Measurements from ENCODE around the gene TMEM164.
A peak's percentile ranks its signal among the peaks of the same experiment; 100 is the strongest.

TMEM164 gene

DNA sequence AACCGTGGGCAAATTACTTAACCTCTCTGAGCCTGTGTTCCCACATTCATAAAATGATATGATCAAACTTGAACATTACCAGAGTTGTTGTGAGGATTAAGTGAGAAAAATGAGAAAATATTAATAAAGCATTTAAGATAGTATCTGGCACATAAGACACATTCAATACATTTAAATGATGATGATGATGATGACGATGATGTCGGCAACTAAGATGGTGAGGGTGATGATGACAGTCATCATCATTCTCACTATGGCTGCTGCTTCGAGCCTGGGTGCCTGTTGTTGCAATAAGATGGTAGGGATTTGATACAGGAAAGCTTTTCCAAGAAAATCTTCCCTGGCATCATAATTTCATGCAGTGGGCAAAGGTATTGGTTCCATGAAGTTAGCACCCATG, 11.1 kb downstream of the TMEM164 start:
- DNase-seq (ENCODE audit: low spot score in 2 of 2) (no peak), ATAC-seq (ENCODE audit: low read depth) (no peak)
- Mint-ChIP-seq H3K36me3 (peaks cover 17% of the 10 kb centered on the region), H3K4me3 (no peak overlapping the region), H3K27me3 (no peaks in the 10 kb centered on the region), H3K9me3 (no peaks in the 10 kb centered on the region), H3K4me1 (peaks cover 24% of the 10 kb centered on the region), H3K27ac (no peak overlapping the region)

- Mint-ChIP-seq H3K27ac (no peak overlapping the region), H3K9me3 (no peaks in the 10 kb centered on the region), H3K4me1 (peaks cover 24% of the 10 kb centered on the region), H3K4me3 (no peak overlapping the region), H3K27me3 (no peaks in the 10 kb centered on the region), H3K36me3 (peaks cover 15% of the 10 kb centered on the region)
- DNase-seq (ENCODE audit: low spot score in 2 of 2), result no peak
- no peak for ATAC-seq (ENCODE audit: low read depth)
These were observed 12.1 kb downstream of the TMEM164 start for GRCh38 chrX:110015032-110015431.

GRCh38 chrX:110015915-110016314, 13.0 kb downstream of the TMEM164 start:
- Mint-ChIP-seq H3K27me3 (no peaks in the 10 kb centered on the region), H3K9me3 (no peaks in the 10 kb centered on the region), H3K27ac (no peak overlapping the region), H3K4me3 (no peak overlapping the region), H3K4me1 (peaks cover 16% of the 10 kb centered on the region), H3K36me3 (peaks cover 13% of the 10 kb centered on the region)
- ATAC-seq (ENCODE audit: low read depth) (no peak), DNase-seq (ENCODE audit: low spot score in 2 of 2) (no peak)

DNA sequence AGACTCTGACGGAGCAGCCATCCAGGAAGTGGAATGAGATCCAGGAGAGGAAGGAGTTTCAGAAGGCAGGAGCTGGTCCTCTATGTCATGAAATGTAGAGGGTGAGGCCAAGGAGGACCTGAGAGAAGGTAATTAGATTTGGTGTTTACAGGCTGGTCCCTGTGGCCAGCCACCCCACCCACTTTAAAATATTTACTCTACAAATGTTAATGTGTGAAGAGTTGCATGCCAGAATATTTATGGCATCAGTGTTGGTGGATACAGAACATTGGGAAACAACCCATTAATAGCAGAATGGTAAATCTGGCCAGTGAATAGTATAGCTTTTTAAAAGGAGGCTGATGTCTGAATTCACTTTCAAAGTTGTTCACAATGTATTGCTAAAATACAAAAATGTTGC, 17.6 kb downstream of the TMEM164 start:
- H3K27me3 Mint-ChIP-seq, result no peaks in the 10 kb centered on the region
- H3K4me1 Mint-ChIP-seq, result peaks cover 8% of the 10 kb centered on the region
- H3K9me3 Mint-ChIP-seq, result no peaks in the 10 kb centered on the region
- H3K36me3 Mint-ChIP-seq, result peaks cover 6% of the 10 kb centered on the region
- no peak overlapping the region for H3K4me3 Mint-ChIP-seq
- DNase-seq (ENCODE audit: low spot score in 2 of 2), result no peak
- no peak overlapping the region for H3K27ac Mint-ChIP-seq
- no peak for ATAC-seq (ENCODE audit: low read depth)

DNA sequence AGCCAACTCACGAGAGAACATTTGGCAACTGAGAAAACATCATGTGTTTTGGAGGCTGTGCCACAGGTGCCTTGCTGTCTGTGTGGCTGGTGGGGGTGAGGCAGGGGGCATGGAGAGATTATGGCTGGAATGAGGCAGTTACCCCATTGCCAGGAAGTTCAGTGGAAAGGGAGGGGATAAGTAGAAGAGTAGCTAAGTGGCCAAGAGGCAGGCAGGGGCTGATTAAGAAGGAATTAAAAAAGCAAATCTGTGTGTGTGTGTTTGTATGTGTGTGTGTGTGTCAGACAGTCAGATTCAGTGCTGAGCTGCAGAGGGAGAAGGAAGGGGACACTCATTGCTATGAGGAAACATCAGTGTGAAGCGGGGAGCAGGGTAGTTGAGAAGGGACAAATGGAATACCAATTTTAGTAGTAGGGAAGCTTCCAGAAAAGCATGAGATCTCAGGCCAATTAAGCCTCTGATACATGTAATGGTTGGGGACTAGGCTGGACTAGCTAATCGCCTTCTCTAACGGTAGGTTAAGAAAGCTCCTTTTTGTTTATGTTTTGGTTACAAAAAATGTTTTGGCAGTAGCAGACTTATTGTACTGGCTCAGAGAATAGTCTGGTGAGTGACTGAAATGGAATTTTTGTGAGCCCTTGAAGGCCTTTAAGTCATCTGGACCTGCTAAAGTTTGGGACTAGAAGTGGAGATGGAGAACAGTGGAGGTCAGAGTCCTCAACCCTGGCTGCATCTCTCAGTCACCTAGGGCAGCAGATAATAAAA, 18.5 kb downstream of the TMEM164 start:
- DNase-seq (ENCODE audit: low spot score in 2 of 2) (no peak), ATAC-seq (ENCODE audit: low read depth) (no peak)
- H3K36me3 Mint-ChIP-seq, result peaks cover 9% of the 10 kb centered on the region
- peak overlapping the region; percentile 68 for H3K27ac Mint-ChIP-seq
- H3K4me3 Mint-ChIP-seq, result no peak overlapping the region
- peaks cover 11% of the 10 kb centered on the region for H3K4me1 Mint-ChIP-seq
- no peaks in the 10 kb centered on the region for H3K27me3 Mint-ChIP-seq
- no peaks in the 10 kb centered on the region for H3K9me3 Mint-ChIP-seq

DNA sequence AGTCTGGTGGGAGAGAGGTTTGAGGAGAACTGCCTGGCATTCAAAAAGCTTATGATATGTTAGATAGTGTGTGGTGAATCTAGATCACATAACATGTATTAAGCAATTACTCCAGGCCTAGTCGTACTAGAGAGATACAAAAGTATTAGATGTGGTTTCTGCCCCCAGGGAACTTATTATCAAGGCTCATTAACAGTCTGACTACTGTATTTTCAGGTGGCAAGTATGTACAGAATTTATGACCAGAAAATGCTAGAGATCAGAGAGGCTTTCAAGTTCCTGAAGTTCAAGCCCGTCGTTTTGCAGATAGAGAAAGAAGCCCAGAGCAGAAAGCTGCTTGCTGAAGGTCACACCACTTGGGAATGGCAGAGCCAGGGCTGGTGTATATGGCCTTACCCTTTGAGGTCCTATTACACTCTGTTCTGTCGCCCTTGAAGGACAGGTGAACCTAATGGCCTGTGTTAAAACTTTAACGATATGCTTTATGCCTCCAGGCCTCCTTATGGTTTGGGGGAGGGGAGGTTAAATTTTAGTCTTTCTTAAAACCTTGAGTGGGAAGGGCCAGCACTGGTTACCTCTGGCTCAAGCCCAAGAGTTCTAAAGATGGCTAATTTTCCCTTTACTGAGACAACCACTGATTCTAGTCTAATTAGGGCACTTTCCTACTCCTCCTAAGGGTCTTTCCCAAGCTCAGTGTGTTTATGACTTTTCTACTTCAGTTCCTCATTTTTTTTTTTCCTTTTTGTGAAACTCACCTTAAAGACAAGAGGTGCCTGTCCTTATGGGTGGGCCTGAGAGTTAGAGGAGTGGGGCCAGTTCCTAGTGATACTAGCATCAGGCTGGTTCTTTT, 19.9 kb downstream of the TMEM164 start:
- no peaks in the 10 kb centered on the region for H3K27me3 Mint-ChIP-seq
- H3K4me3 Mint-ChIP-seq, result no peak overlapping the region
- ATAC-seq (ENCODE audit: low read depth) (no peak), DNase-seq (ENCODE audit: low spot score in 2 of 2) (no peak)
- peaks cover 6% of the 10 kb centered on the region for H3K36me3 Mint-ChIP-seq
- peaks cover 11% of the 10 kb centered on the region for H3K4me1 Mint-ChIP-seq
- peak overlapping the region; percentile 68 for H3K27ac Mint-ChIP-seq
- no peaks in the 10 kb centered on the region for H3K9me3 Mint-ChIP-seq

DNA sequence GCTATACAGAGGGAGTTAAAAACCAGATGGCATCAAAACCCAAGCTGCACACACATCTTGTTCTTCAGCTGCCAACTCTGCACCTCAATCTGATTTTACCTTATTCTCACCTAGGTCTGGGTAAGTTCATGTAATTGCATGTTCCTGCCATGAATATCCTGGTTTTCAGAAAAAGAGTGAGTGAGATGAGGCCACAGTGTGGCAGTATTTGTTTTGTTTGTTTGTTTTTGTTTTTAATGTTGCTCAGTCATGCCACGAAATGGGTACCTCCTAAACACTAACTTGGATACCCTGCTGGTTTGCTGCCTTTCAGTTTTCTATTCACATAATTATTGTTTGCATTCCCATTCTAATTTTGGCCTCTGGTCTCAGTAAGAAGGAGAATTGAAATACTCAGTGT, 22.5 kb downstream of the TMEM164 start:
- Mint-ChIP-seq H3K27me3 (no peaks in the 10 kb centered on the region), H3K9me3 (no peaks in the 10 kb centered on the region), H3K4me1 (peaks cover 11% of the 10 kb centered on the region), H3K36me3 (peaks cover 3% of the 10 kb centered on the region), H3K4me3 (no peak overlapping the region), H3K27ac (no peak overlapping the region)
- no peak for DNase-seq (ENCODE audit: low spot score in 2 of 2)
- ATAC-seq (ENCODE audit: low read depth), result no peak

DNA sequence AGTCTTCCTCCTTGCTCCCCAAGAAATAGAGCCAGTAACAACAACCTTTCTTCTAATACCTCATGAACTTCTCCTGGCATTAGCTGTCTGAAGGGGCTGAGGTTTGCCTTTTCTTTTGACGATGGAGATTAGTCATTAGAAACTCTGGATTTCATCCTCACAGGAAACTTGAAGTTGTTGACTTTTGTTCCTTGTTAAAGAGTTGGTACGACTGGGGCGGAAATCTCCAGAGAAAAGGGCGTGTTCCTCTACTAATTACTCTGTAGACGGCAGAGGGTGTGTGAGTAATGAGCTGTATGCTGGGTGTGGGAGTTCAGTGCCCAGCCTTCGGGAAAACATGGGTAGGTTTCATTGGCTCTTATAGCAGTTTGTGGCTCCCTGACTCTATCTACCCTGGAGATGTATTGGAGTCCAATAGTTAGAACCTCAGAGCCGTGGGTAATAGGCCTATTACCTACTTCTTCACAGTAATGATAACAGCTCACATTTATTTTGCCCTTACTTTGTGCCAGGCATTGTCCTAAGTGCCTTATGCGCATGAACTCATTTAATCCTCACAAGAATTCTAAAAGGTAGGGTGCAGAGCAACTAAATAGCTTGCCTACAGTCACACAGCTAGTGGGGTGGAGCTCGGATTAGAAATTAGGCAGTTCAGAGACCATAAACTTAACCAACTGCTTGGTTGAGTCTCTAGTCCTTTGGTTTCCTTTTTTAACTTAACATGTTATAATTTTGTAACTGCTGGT, 23.4 kb downstream of the TMEM164 start:
- no peak overlapping the region for H3K27ac Mint-ChIP-seq
- peaks cover 5% of the 10 kb centered on the region for H3K36me3 Mint-ChIP-seq

DNA sequence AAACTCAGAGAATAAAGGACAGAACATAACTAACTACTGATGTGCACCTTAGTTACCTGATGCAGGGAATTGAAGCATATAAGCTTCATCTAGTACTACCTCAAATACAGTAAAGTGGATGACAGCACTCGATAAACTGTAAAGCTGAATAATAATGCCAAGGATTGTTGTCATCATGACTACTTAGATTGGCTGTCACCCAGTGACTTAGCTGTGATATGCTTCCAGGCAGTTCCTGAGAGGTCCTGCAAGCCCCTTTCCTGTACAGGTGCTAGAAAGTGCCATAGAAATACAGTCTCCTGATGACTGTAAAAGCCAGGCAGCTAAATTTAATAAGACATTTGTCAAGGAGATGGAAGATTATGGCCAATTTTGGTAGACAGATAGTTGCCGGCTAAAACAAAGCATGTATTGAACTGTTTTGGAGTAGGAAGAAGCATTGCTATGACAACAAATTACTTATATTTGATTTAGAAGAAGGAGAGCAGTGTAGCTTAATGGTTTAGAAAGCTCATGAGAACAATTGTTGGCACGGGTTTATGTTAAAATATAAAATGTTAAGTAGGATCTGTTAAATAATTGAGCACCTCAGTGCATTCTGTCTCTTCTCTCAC, 29.7 kb downstream of the TMEM164 start:
- peaks cover 6% of the 10 kb centered on the region for H3K36me3 Mint-ChIP-seq
- no peak overlapping the region for H3K4me3 Mint-ChIP-seq
- ATAC-seq (ENCODE audit: low read depth), result no peak
- no peak overlapping the region for H3K27ac Mint-ChIP-seq
- no peaks in the 10 kb centered on the region for H3K27me3 Mint-ChIP-seq
- no peaks in the 10 kb centered on the region for H3K9me3 Mint-ChIP-seq
- DNase-seq (ENCODE audit: low spot score in 2 of 2), result no peak
- H3K4me1 Mint-ChIP-seq, result peaks cover 12% of the 10 kb centered on the region

More for the DNA sequence above, 23.4 kb downstream of the TMEM164 start:
- no peaks in the 10 kb centered on the region for H3K9me3 Mint-ChIP-seq
- H3K27me3 Mint-ChIP-seq, result no peaks in the 10 kb centered on the region
- ATAC-seq (ENCODE audit: low read depth) (no peak), DNase-seq (ENCODE audit: low spot score in 2 of 2) (no peak)
- peaks cover 11% of the 10 kb centered on the region for H3K4me1 Mint-ChIP-seq
- H3K4me3 Mint-ChIP-seq, result no peak overlapping the region

- Mint-ChIP-seq H3K9me3 (no peaks in the 10 kb centered on the region), H3K27ac (no peak overlapping the region), H3K36me3 (peaks cover 8% of the 10 kb centered on the region), H3K4me1 (peaks cover 16% of the 10 kb centered on the region), H3K27me3 (no peaks in the 10 kb centered on the region), H3K4me3 (no peak overlapping the region)
- DNase-seq (ENCODE audit: low spot score in 2 of 2) (no peak), ATAC-seq (ENCODE audit: low read depth) (no peak)
These were observed 31.1 kb downstream of the TMEM164 start for GRCh38 chrX:110034036-110034435.

DNA sequence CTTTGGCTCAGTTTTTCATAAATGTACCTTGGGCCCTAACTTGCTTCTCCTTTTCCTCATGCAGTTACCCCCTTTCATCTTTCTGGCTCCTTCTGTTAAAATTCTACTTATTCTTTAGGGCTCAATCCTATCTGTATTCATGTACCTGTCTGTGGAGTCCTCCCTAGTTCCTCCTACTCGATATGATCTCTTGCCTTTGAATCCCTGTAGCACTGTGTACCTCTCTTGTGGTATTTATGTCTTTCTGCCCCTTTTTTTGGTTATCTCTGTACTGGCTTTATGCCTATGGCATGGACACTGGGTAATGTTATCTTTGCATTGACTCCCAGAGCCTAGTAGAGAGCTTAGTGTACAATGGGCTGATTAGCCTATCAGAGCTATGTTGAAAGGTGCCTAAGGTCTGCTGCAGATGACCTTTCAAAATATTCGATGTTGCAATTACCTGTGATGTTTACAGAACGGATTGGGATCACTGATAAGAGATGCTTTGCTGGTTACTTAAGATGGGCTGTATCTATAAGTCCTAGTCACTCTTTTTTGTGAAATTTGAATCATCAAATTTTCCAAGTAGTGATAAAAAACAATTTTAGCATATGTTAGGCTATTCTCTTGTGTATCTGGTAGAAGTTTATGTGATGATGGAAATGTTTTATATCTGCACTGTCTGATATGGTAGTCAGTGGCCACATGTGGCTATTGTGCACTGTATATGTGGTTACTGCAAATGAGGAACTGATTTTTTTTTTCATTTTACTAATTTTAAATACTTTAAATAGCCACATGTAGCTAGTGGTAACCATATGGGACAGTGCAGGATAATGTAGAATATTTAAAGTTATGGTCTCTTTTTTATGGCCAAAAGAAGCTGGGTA, 33.5 kb downstream of the TMEM164 start:
- DNase-seq (ENCODE audit: low spot score in 2 of 2), result no peak
- H3K27me3 Mint-ChIP-seq, result no peaks in the 10 kb centered on the region
- H3K27ac Mint-ChIP-seq, result no peak overlapping the region
- no peaks in the 10 kb centered on the region for H3K9me3 Mint-ChIP-seq
- no peak overlapping the region for H3K4me3 Mint-ChIP-seq
- H3K4me1 Mint-ChIP-seq, result peaks cover 16% of the 10 kb centered on the region
- peak; percentile 26 for ATAC-seq (ENCODE audit: low read depth)
- H3K36me3 Mint-ChIP-seq, result peaks cover 6% of the 10 kb centered on the region

DNA sequence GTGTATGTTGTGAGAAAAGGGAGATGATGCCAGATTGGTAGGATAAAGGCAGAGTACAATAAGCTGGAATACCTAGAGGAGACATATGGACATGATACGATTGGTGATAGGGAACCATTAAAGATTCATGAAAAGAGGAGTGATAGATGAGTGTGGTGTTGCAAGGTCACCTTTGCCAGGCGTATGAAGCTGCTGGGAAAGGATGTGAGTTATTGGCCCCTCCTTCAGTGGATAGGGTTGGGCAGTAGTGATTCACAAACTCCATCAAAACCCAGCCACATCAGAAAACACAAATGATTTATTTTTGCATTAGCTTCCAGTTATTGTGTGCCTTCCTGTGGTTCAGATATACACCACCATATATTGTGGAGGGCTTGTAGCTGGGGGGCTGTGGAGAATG, 34.3 kb downstream of the TMEM164 start:
- peaks cover 19% of the 10 kb centered on the region for H3K4me1 Mint-ChIP-seq
- H3K36me3 Mint-ChIP-seq, result peaks cover 6% of the 10 kb centered on the region
- H3K9me3 Mint-ChIP-seq, result no peaks in the 10 kb centered on the region
- ATAC-seq (ENCODE audit: low read depth) (no peak), DNase-seq (ENCODE audit: low spot score in 2 of 2) (no peak)
- H3K27me3 Mint-ChIP-seq, result no peaks in the 10 kb centered on the region
- H3K4me3 Mint-ChIP-seq, result no peak overlapping the region
- no peak overlapping the region for H3K27ac Mint-ChIP-seq

DNA sequence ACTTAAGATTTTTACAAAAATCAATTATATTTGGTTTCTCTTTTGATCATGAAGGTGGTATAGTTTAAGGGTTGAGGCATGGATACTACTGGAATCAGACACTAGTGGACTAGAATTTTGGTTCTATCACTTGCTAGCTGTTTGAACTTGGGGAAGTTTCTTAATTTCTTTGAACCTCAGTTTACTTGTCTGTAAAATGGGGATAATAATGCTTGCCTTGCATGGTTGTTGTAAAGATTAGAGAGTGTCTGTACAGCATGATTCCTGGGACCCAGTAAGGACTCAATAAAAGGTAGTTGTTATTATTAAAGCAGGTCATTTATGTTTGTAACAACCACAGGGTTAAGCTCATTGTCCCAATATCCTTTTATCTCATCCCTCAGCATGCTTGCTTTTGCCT, 36.0 kb downstream of the TMEM164 start:
- Mint-ChIP-seq H3K27me3 (no peaks in the 10 kb centered on the region), H3K9me3 (no peaks in the 10 kb centered on the region), H3K36me3 (peaks cover 6% of the 10 kb centered on the region), H3K4me3 (no peak overlapping the region), H3K27ac (no peak overlapping the region), H3K4me1 (peaks cover 23% of the 10 kb centered on the region)
- no peak for DNase-seq (ENCODE audit: low spot score in 2 of 2)
- ATAC-seq (ENCODE audit: low read depth), result no peak
